HepG2 (cell line): ENCODE results near the gene PIBF1. TPM values are rescaled to one million over a fixed set of nuclear protein-coding genes. Genes with fewer than 3 reads are reported as not detected.

Source experiments
- MAFG ChIP-seq: sonication (generic); formaldehyde crosslinking; IDR thresholded peaks from 2 replicates; pipeline ENCODE4 v1.5.1; 2020; ENCODE audit warnings: mild to moderate bottlenecking, missing genetic modification reagents
- MLXIP ChIP-seq: sonication (generic); formaldehyde crosslinking; IDR thresholded peaks from 2 replicates; pipeline ENCODE4 v1.9.0; 2021; ENCODE audit warnings: missing genetic modification reagents, borderline replicate concordance
- NCOA1 ChIP-seq: sonication (generic); formaldehyde crosslinking; IDR thresholded peaks from 2 replicates; pipeline ENCODE4 v1.9.0; 2021; ENCODE audit warnings: missing genetic modification reagents
- RAD51 ChIP-seq: fragments of 450-650 bp; IDR thresholded peaks from 2 replicates; pipeline ENCODE4 v1.6.1; 2016; ENCODE audit warnings: borderline replicate concordance
- RELA ChIP-seq: sonication (generic); formaldehyde crosslinking; IDR thresholded peaks from 2 replicates; pipeline ENCODE4 v1.4.0; 2020; ENCODE audit warnings: missing genetic modification reagents
- ZBTB7A ChIP-seq: sonication (generic); formaldehyde crosslinking; IDR thresholded peaks from 2 replicates; pipeline ENCODE4 v1.8.0; 2022; ENCODE audit warnings: mild to moderate bottlenecking, missing genetic modification reagents
- ZNF142 ChIP-seq: sonication (generic); formaldehyde crosslinking; IDR thresholded peaks from 2 replicates; pipeline ENCODE4 v1.4.0; 2020; ENCODE audit warnings: missing genetic modification reagents
- polyA plus RNA-seq, 8 experiments: library from polyadenylated mRNA; depleted of rRNA in 3 of 8; stranded (reverse) in 7 of 8; unstranded in 1 of 8; fragments of >200 nt; fragmentation: Illumina TruSeq in 4 of 8; extraction: Trizol in 4 of 8; gene quantifications; 2 replicates each; pipeline versions ENCODE4 v1.2.1 to v1.2.3, GENCODE V29; 2011 to 2016; ENCODE audit warnings: low read depth in 4 of 8, missing spikeins in 1 of 8, mixed read lengths in 1 of 8; ENCODE audit not compliant: insufficient read depth in 1 of 8
- total RNA-seq, 5 experiments: library from RNA; depleted of rRNA; stranded (reverse); fragments of >200 nt; fragmentation: Illumina TruSeq; extraction: Trizol; gene quantifications; 2 replicates each; pipeline ENCODE4 v1.2.3, GENCODE V29; 2016; ENCODE audit warnings: low read depth in 1 of 5
- TF ChIP-seq, protein P1 (sequence below): IDR thresholded peaks from 2 replicates; pipeline ENCODE4 v1.6.1; 2016; ENCODE audit warnings: low read depth

The PIBF1 gene
- total and polyA plus RNA-seq, 2 of the 13 experiments (the other 11 are each of a cell fraction or from before 2014, with no cell fraction given) = 4.2 to 15.8 TPM

DNA sequence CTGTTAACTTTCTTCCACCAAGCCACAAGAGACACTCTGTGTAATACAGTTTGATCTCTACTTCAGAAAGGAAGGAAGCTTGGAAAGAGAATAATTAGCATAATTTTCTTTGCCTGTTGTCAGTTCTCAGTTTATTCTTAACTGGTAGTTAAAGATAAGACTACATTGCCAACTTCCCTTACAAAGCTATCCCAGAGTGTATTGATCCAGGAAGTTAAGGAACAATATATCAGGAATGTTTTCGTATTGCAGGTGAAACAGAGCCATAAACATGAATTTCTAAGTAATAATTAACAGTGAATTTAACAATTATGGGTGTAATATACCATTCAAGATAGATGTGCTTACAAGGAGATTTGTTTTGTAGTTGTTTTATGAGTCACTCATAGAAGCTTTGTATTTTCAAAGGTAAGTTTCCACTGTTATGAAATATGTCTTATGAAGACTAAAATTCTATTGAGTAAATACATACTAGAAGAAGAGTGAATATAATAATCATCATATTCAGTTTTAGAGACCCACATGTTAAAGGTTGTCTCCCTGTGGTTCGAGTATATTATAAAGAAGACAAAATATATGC lies 188.5 kb downstream of the PIBF1 start (continued):
- no peak for TF ChIP-seq MLXIP (CRISPR knock-in tag)
- TF ChIP-seq, protein P1, sequence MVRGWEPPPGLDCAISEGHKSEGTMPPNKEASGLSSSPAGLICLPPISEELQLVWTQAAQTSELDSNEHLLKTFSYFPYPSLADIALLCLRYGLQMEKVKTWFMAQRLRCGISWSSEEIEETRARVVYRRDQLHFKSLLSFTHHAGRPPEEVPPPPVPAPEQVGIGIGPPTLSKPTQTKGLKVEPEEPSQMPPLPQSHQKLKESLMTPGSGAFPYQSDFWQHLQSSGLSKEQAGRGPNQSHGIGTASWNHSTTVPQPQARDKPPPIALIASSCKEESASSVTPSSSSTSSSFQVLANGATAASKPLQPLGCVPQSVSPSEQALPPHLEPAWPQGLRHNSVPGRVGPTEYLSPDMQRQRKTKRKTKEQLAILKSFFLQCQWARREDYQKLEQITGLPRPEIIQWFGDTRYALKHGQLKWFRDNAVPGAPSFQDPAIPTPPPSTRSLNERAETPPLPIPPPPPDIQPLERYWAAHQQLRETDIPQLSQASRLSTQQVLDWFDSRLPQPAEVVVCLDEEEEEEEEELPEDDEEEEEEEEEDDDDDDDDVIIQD (CRISPR knock-in tag) = no peak
- no peak for TF ChIP-seq ZNF142 (CRISPR knock-in tag)
- no peak for TF ChIP-seq RAD51
- no peak for TF ChIP-seq ZBTB7A (CRISPR knock-in tag)
- no peak for TF ChIP-seq RELA
- TF ChIP-seq MAFG = no peak
- TF ChIP-seq NCOA1 (CRISPR knock-in tag) = no peak
